Activated naive CD8-positive, alpha-beta T cell treated with anti-CD3 and anti-CD28 coated beads, Interleukin-2, amount 50 U/mL, for 24 hours (primary cell): ENCODE results near the gene CDC42EP2.

ENCODE experiments used
- ATAC-seq: fragments of 150-1000 bp; cut with Tn5 transposase; one replicate; pipeline ENCODE4 v1.10.0; 2021
- DNase-seq: peaks from one replicate; pipeline ENCODE4 v3.0.0; 2021
- H3K27ac Mint-ChIP-seq: one replicate; pipeline ENCODE4 v1.8.0; 2021; ENCODE audit warnings: mild to moderate bottlenecking, mixed read lengths
- H3K27me3 Mint-ChIP-seq: one replicate; pipeline ENCODE4 v1.8.0; 2021; ENCODE audit warnings: mixed read lengths
- H3K36me3 Mint-ChIP-seq: one replicate; pipeline ENCODE4 v1.8.0; 2021; ENCODE audit warnings: low read depth, mixed read lengths
- H3K4me1 Mint-ChIP-seq: one replicate; pipeline ENCODE4 v1.8.0; 2021; ENCODE audit warnings: mixed read lengths
- H3K4me3 Mint-ChIP-seq: one replicate; pipeline ENCODE4 v1.8.0; 2021; ENCODE audit warnings: mild to moderate bottlenecking, moderate library complexity, mixed read lengths
- H3K9me3 Mint-ChIP-seq: one replicate; pipeline ENCODE4 v1.8.0; 2021; ENCODE audit warnings: mixed read lengths

The CDC42EP2 gene, protein sequence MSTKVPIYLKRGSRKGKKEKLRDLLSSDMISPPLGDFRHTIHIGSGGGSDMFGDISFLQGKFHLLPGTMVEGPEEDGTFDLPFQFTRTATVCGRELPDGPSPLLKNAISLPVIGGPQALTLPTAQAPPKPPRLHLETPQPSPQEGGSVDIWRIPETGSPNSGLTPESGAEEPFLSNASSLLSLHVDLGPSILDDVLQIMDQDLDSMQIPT

DNA sequence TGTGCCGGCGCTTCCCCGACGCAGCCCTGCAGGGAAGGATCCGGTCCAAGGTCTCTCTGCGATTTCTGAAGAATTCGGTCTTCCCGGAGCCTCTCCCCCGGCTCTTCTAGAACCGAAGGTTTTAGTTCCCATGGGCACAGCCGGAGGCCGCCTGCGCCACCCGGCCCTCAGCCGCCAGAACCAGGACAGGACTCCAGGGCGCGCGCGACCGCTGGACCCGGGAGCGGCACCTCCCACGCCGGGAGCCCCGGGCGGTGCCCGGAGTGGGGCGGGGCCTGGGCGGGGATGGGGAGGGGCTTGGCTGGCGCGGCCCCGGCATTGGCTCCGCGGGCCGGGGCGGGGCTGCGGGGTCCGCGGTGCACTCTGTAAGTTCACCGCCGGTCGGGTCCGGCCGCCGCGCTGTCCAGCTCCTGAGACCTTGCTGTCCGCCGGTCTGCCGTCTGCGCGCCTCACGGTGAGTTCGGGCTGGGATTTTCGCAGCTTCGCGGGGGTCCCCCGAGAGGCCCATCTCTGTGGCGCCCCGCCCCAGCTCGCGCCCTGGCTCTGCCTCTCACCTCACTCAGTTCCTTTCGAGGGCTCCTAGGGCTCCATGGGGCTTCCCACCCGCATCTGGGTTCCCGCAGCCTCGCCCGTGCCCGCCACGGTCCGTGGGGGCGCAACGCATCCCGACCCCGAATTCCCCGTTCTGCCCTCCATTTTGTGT is at the start of gene CDC42EP2:
CDC42EP2 (plus strand) TSS at position 366 of the 703 bp plus-strand sequence. CDS start 6,033 bp downstream, outside the sequence.
- DNase-seq (peak; percentile 84), ATAC-seq (peak; percentile 86)
- Mint-ChIP-seq H3K27me3 (peaks cover 12% of the 10 kb centered on the region), H3K4me3 (peak within 1 kb of the TSS; percentile 69), H3K36me3 (no peaks in the 10 kb centered on the region), H3K27ac (no peak within 1 kb of the TSS), H3K9me3 (no peaks in the 10 kb centered on the region), H3K4me1 (peaks cover 11% of the 10 kb centered on the region)

DNA sequence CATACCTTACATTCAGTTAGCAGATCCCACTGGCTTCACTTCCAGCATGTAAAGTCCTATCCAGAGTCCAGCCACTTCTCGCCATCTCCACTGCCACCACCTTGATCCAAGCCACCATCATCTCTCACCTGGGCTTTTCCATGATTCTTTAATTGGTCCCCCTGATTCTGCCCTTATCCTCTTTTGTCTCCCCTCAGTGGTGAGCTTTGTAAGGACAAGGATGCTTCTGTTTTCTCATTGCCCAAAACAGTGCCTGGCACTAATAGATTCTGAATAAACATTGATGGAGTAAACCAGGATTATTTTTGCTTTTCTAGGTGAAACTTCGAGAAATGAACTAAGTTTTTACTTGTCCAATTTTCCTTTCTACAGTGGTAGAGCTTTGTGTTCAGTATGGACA is 48.5 kb upstream of the CDC42EP2 start:
- H3K9me3 Mint-ChIP-seq, result no peaks in the 10 kb centered on the region
- DNase-seq, result no peak
- H3K27ac Mint-ChIP-seq, result no peak overlapping the region
- H3K36me3 Mint-ChIP-seq, result peaks cover 59% of the 10 kb centered on the region
- ATAC-seq, result no peak
- peaks cover 42% of the 10 kb centered on the region for H3K4me1 Mint-ChIP-seq
- H3K4me3 Mint-ChIP-seq, result no peak overlapping the region
- H3K27me3 Mint-ChIP-seq, result peaks cover 3% of the 10 kb centered on the region

DNA sequence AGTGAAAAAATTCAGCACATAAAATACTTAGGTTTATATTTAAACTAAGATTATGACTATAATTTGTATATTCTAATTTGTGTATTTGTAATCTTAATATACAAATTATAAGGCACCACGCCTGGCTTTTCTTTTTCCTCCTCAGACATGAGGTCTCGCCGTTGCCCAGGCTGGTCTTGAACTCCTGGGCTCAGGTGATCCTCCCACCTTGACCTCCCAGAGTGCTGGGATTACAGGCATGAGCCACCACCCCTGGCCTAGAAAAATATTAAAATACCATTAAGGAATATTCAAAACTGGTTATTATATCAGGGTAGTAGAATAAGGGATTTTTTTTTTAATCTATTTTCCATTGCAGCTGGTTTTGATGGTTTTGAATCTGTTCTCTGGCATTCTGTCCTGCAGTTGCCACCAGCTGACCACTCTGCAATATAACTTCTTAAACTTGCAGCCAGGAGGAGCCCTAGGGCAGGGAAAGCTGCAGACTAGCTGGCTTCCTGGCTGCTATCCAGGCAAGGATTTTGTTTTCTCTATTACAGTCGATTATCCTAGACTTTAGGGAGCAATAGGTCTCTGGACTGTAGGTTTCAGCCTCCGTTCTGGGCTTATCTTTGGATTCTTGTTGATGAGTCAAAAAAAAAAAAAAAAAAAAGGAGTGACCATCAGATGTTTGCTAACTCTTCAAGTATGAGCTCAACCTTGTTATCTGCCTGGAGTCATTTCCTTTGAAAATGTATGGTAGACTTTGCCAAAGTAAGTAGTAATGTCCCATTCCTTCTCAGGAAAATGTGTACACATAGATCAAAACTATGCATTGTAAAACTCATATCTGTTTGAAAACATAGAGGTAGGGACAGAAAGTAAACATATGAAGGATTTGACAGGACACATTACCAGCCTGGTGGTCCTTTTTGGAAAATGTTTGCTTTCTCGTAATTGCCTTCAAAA is 39.7 kb upstream of the CDC42EP2 start:
- Mint-ChIP-seq H3K27ac (no peak overlapping the region), H3K4me3 (no peak overlapping the region), H3K9me3 (no peaks in the 10 kb centered on the region), H3K36me3 (peaks cover 51% of the 10 kb centered on the region), H3K27me3 (no peaks in the 10 kb centered on the region), H3K4me1 (peaks cover 17% of the 10 kb centered on the region)
- DNase-seq (peak; percentile 12), ATAC-seq (no peak)

DNA sequence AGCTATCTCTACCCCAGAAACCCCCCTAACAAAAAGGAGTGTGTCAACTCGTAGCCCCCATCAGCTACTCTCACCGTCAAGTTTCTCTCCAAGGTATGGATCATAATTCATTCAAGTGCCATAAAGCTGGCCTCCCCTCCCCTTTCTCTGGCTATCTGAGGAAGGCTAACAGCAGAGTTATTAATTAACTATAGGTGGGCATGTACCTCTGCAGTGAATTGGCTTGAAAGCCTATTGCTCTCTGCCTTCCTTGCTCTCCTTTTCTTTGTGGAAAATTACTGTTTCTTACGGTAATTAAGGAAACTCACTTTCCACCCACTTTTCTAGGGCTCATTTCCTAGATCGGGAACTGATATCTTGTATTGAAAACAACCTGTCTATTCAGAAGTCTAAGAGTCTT is 38.8 kb upstream of the CDC42EP2 start:
- Mint-ChIP-seq H3K27ac (no peak overlapping the region), H3K27me3 (no peaks in the 10 kb centered on the region), H3K9me3 (no peaks in the 10 kb centered on the region), H3K36me3 (peaks cover 55% of the 10 kb centered on the region), H3K4me1 (peaks cover 22% of the 10 kb centered on the region), H3K4me3 (no peak overlapping the region)
- ATAC-seq, result no peak
- no peak for DNase-seq

DNA sequence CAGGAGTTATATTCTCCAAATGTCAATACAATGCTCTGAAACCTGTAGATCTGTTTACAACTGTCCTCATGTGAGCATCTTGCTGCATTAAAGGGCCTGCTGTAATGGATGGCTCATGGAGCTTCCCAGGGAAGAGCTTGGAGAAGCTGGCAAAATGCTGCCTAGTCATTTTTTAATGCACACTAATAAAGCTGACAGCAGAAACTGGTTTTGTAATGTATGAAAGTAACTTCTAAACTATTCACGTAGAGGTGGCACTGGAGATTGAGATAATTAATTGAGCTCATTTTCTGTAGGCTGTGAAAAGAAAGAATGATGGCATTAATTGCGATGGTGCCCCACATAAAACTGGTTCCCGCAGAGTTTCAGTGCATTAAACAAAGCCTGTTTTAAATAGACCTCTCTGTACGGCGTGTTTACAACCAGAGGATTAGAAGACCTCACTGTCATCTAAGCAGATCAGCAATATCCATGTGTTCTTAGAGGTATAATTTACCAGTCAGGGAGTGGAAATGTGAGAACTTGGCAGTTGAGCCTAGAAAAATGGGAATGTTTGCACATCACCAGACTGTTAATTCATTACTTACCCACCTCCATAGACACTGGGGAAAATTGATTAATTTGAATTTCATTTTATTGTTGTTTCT is 36.9 kb upstream of the CDC42EP2 start:
- Mint-ChIP-seq H3K27me3 (no peaks in the 10 kb centered on the region), H3K27ac (no peak overlapping the region), H3K4me1 (peaks cover 22% of the 10 kb centered on the region), H3K9me3 (no peaks in the 10 kb centered on the region), H3K36me3 (peaks cover 57% of the 10 kb centered on the region), H3K4me3 (no peak overlapping the region)
- DNase-seq (no peak), ATAC-seq (no peak)

DNA sequence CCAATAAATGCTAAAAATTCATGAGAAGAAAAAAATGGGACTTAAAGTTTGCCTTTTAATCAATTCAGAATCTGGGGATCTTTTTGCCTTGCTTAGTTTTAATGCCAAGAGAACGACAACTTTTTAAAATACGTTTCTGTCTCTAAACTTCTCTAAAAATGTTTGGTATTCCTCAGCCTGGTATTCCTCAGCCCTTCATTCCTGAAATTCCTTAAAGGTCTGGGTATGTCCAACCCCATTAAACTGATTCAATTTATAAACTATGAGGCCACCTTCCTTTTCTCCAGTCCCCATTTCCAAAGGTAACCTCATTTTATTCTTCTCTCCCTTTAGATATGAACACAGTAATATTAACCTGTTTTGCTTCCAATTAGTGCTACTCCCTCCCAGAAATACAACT is 36.3 kb upstream of the CDC42EP2 start:
- H3K27ac Mint-ChIP-seq, result no peak overlapping the region
- no peak overlapping the region for H3K4me3 Mint-ChIP-seq
- DNase-seq (no peak), ATAC-seq (no peak)
- peaks cover 22% of the 10 kb centered on the region for H3K4me1 Mint-ChIP-seq
- H3K27me3 Mint-ChIP-seq, result no peaks in the 10 kb centered on the region
- peaks cover 54% of the 10 kb centered on the region for H3K36me3 Mint-ChIP-seq
- no peaks in the 10 kb centered on the region for H3K9me3 Mint-ChIP-seq

DNA sequence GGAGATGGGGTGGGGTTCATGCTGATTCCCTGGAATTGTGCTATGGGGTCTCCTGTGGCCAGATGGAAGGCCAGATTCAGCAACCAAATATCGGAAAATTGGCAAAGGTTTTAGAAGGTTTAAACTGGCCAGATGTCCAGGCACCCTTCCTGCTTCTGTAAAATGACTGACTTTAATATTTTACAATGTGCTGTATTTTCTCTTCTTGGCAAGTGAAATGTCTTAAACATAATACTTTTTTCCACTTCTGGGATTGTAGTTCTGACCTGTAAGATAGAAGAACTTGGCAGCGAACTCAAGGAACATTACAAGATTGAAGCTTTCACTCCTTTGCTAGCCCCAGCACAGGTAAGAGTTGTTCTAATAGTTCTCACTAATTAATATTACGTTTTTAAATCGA is 35.4 kb upstream of the CDC42EP2 start:
- peak overlapping the region; percentile 65 for H3K27ac Mint-ChIP-seq
- ATAC-seq (no peak), DNase-seq (no peak)
- no peaks in the 10 kb centered on the region for H3K27me3 Mint-ChIP-seq
- peaks cover 22% of the 10 kb centered on the region for H3K4me1 Mint-ChIP-seq
- H3K36me3 Mint-ChIP-seq, result peaks cover 61% of the 10 kb centered on the region
- H3K4me3 Mint-ChIP-seq, result no peak overlapping the region
- no peaks in the 10 kb centered on the region for H3K9me3 Mint-ChIP-seq

DNA sequence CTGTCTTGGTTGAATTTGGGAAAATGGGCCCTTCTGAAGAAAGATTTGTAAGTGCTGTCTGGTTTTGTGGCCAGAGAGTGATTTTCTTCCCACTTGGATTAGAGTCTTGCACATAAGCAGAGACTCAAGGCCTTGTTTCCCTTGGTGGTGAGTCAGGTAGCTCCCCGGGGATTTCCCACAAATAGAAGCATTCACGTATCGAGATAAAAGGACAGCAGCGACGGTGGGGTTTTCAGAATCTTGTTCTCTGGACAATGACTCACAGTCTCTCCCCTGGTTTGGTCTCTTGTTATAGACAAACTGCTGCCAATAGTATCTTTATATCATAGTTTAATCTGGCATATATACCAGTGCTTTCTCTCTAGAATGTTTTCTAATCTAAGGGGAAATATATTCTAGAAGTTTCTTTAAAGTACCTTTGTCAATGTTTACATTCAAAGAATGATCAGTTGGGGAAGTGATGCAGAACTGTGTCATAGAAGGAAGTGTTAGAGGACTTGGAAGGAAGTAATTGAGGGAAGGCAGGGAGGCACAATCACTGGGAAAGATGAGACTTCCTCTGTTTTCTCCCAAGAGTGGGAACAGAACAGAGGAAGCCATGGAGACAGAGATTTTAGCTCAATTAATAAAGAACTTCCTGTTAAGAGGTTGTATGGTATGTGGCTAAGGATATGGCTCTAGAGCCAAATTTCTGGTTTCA is 34.8 kb upstream of the CDC42EP2 start:
- Mint-ChIP-seq H3K4me1 (peaks cover 22% of the 10 kb centered on the region), H3K36me3 (peaks cover 61% of the 10 kb centered on the region), H3K27ac (peak overlapping the region; percentile 65), H3K27me3 (no peaks in the 10 kb centered on the region), H3K4me3 (no peak overlapping the region), H3K9me3 (no peaks in the 10 kb centered on the region)
- ATAC-seq (peak; percentile 98), DNase-seq (peak; percentile 46)

DNA sequence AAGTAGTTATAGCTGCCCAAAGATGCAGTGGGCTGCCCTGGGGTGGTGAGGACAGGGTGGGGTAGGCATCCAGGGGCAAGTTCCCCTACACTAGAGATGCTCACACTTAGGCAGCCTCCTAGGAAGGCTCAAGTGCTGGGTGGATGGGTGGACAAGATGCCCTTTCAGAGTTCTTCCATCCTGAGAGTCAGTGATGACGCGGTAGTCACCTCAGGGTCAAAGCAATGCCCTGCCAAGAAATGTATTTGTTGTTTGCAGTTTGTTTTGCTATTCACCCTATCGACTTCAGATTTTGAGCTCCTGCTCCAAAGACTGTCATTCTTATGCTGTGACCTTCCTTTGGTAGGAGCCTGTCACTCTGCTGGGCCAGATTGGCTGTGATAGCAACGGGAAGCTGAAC is 34.0 kb upstream of the CDC42EP2 start:
- peaks cover 22% of the 10 kb centered on the region for H3K4me1 Mint-ChIP-seq
- ATAC-seq (no peak), DNase-seq (no peak)
- H3K27me3 Mint-ChIP-seq, result no peaks in the 10 kb centered on the region
- no peaks in the 10 kb centered on the region for H3K9me3 Mint-ChIP-seq
- H3K36me3 Mint-ChIP-seq, result peaks cover 62% of the 10 kb centered on the region
- no peak overlapping the region for H3K27ac Mint-ChIP-seq
- no peak overlapping the region for H3K4me3 Mint-ChIP-seq

DNA sequence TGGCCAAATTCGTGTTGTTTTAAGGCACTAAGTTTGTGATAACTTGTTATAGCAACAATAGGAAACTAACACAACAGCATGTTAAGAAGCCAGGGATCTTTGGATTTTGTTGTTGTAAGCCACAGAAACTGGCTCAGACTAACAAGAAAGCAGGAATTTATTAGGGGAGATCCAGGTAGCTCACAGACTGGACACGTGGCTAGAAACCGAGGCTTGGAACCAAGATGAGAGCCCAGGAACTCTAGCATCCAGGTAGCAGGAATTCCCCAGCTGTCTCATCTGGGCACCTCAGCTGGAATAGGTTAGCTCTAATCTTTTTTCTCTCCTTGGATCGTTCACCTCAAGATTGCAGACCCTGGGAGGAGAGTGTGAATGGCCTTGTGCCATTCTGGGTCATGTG is 28.0 kb upstream of the CDC42EP2 start:
- no peaks in the 10 kb centered on the region for H3K4me1 Mint-ChIP-seq
- peaks cover 49% of the 10 kb centered on the region for H3K36me3 Mint-ChIP-seq
- H3K9me3 Mint-ChIP-seq, result no peaks in the 10 kb centered on the region
- H3K27ac Mint-ChIP-seq, result no peak overlapping the region
- H3K27me3 Mint-ChIP-seq, result no peaks in the 10 kb centered on the region
- DNase-seq (no peak), ATAC-seq (no peak)
- no peak overlapping the region for H3K4me3 Mint-ChIP-seq

DNA sequence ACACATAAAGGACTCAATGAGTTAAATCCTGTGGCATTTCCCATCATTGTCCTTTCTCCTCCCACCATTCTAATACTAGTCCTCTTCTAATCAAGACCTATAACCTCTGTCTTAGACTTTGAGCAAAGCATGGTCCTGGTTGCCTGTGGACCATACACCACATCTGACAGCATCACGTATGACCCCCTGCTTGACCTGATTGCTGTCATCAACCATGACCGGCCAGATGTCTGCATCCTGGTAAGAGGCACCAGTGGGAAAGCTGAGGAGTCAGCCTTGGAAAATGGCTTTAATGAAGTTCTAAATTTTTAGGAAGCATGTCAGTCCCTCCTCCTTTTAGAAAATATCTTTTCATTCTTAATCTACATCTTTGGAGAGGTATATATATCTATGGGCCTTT is 27.1 kb upstream of the CDC42EP2 start:
- Mint-ChIP-seq H3K9me3 (no peaks in the 10 kb centered on the region), H3K27ac (no peak overlapping the region)
- no peak for ATAC-seq

DNA sequence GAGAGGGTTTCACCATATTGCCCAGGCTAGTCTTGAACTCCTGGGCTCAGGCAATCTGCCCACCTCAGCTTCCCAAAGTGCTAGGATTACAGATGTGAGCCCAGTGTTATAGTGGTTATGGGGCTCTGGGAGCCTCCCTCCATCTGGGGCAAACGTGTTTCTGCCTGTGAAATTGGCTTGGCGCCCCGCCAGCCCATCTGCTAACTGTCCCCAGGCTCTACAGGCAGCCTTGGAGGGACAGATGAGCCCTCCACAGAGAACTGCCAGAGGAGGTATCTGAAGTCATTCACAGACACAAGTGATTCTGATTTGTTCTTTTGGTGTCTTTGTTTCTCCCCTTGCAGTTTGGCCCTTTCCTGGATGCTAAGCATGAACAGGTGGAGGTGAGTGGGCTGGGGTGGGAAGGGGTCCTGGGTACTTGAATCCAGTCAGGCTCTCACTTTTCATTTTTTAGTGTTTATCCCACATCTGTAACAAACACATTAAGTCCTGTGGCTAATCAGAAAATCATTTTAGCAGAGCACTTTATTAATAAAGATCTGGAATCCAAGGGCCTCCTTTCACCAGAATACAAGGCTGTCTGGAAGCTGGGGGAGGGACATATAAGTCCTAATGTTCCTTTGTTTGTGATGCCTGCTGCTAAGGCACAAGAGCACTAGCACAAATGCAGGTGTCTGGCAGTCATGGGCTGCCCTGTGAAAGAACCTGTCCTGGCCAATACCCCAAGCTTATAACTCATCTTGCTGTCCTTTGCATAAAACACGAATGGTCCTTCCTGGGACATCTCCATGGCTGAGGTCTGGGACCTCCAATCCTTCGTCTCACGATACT is 25.7 kb upstream of the CDC42EP2 start:
- H3K36me3 Mint-ChIP-seq, result peaks cover 47% of the 10 kb centered on the region
- no peak overlapping the region for H3K4me3 Mint-ChIP-seq
- H3K27ac Mint-ChIP-seq, result no peak overlapping the region
- H3K9me3 Mint-ChIP-seq, result no peaks in the 10 kb centered on the region
- no peak for DNase-seq
- no peaks in the 10 kb centered on the region for H3K4me1 Mint-ChIP-seq
- no peak for ATAC-seq
- no peaks in the 10 kb centered on the region for H3K27me3 Mint-ChIP-seq

More for the DNA sequence above, 27.1 kb upstream of the CDC42EP2 start:
- Mint-ChIP-seq H3K36me3 (peaks cover 44% of the 10 kb centered on the region), H3K4me1 (no peaks in the 10 kb centered on the region), H3K4me3 (no peak overlapping the region), H3K27me3 (no peaks in the 10 kb centered on the region)
- DNase-seq, result no peak

DNA sequence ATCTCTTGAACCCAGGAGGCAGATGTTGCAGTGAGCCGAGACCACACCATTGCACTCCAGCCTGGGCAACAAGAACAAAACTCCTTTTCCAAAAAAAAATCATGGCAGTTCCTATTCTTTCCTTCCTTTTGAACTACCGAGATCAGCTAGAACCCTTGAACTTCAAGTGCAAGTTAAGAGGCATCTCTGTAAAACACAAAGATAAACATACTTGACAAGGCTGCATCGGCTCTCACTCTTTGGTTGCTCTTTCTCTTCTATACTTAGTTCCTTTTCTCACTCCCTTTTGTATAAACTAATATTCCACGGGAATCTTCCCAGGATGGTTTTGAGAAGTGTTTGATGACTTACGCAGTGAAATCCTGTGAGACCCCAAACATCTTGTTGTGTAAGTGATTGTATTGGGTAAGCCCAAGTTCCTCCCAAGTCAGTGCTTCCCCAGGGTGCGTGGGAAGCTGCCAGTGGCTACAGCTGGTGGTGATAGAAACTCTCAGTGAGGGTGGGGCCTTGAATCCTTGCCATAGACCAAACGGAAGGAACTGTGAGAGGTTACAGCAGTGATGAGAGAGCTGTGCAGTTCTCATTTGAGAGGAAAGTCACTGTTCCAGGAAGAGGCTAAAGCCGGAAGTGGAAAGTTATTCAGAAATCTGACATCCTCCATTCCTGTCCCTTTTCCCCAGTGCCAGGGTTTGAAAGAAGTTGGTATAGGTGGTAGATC is 24.1 kb upstream of the CDC42EP2 start:
- Mint-ChIP-seq H3K4me3 (no peak overlapping the region), H3K27me3 (no peaks in the 10 kb centered on the region), H3K4me1 (no peaks in the 10 kb centered on the region), H3K9me3 (no peaks in the 10 kb centered on the region), H3K36me3 (peaks cover 57% of the 10 kb centered on the region), H3K27ac (peak overlapping the region; percentile 10)
- DNase-seq (no peak), ATAC-seq (peak; percentile 40)
